ENCODE results near the gene MRC2.

The MRC2 gene

DNA sequence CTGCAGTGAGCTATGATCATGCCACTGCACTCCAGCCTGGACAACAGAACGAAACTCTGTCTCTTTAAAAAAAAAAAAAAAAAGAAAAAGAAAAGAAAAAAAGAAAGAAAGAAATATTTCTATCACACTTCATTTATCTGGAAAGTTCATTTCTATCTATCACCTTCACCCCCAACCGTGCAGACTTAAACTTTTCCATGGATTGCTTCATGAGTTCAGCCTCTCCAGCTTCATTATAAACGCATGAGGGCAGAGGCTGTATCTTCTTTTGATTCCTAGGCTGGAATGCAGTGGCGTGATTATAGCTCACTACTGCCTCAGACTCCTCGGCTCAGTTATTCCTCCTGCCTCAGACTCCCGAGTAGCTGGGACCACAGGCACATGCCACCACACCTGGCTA, 28.2 kb downstream of the MRC2 start:
- peaks cover 15% of the 10 kb centered on the region for H3K4me1 ChIP-seq
- H3K27me3 ChIP-seq, result no peaks in the 10 kb centered on the region
- no peak overlapping the region for H3K4me3 ChIP-seq (ENCODE audit: low read depth, low read length)
- no peaks in the 10 kb centered on the region for H3K36me3 ChIP-seq
- no peaks in the 10 kb centered on the region; the same call in 1 of the 2 replicates for H3K9me3 ChIP-seq
- TF ChIP-seq, protein P1, sequence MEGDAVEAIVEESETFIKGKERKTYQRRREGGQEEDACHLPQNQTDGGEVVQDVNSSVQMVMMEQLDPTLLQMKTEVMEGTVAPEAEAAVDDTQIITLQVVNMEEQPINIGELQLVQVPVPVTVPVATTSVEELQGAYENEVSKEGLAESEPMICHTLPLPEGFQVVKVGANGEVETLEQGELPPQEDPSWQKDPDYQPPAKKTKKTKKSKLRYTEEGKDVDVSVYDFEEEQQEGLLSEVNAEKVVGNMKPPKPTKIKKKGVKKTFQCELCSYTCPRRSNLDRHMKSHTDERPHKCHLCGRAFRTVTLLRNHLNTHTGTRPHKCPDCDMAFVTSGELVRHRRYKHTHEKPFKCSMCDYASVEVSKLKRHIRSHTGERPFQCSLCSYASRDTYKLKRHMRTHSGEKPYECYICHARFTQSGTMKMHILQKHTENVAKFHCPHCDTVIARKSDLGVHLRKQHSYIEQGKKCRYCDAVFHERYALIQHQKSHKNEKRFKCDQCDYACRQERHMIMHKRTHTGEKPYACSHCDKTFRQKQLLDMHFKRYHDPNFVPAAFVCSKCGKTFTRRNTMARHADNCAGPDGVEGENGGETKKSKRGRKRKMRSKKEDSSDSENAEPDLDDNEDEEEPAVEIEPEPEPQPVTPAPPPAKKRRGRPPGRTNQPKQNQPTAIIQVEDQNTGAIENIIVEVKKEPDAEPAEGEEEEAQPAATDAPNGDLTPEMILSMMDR (IDR thresholded peaks at IDR 0.05; ENCODE audit: low read depth, low read length), result no peak
- DNase-seq, result no peak

DNA sequence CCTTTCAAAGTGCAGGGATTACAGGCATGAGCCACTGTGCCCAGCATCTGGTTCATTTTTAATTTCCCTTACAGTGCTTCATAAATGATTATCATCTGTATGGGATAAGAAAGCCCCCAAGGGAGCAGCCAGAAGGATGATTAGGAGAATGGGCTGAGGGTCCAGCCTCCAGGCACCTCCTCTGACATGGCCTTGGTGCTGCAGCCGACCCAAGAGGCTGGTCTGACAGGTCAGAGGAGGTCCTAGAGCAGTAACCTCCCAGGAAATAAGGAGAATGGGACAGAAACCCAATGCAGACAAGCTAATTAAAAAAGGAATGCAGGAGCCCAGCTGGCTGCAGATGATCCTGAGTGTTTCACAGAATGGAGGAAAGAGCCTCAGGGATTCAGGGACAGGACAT, 29.0 kb downstream of the MRC2 start:
- no peaks in the 10 kb centered on the region; the same call in 1 of the 2 replicates for H3K9me3 ChIP-seq
- H3K27me3 ChIP-seq, result no peaks in the 10 kb centered on the region
- TF ChIP-seq, protein P1 (IDR thresholded peaks at IDR 0.05; ENCODE audit: low read depth, low read length), result no peak
- H3K36me3 ChIP-seq, result no peaks in the 10 kb centered on the region
- no peak overlapping the region for H3K4me3 ChIP-seq (ENCODE audit: low read depth, low read length)
- no peak for DNase-seq
- peaks cover 15% of the 10 kb centered on the region for H3K4me1 ChIP-seq

DNA sequence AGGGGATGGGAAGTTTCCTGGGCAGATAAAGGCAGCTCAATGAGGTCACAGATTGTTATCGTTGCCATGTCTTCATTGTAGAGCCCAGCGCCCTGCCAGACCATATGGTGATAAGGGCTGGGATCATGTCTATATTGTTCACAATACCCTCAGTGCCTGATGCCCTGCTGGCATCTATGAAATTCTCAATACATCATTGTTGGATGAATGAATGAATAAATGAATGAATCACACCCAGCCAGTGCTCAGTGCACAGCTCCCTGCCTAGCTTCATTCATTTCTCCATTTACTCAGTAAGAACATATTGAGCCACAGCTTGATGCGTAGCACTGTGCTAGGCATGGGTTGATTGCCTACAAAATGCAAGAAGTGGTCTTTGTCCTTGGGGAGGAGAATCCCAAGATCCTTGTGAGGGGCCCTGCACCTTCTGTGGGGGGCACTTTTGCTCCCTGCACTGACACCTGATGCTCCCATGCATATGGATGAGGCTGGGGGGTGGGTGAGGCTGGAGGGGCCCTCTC, 29.7 kb downstream of the MRC2 start:
- DNase-seq, result no peak
- Histone ChIP-seq H3K36me3 (no peaks in the 10 kb centered on the region), H3K4me1 (peaks cover 15% of the 10 kb centered on the region), H3K27me3 (no peaks in the 10 kb centered on the region), H3K9me3 (no peaks in the 10 kb centered on the region; the same call in 1 of the 2 replicates), H3K4me3 (ENCODE audit: low read depth, low read length) (no peak overlapping the region)
- TF ChIP-seq, protein P1 (IDR thresholded peaks at IDR 0.05; ENCODE audit: low read depth, low read length), result no peak

DNA sequence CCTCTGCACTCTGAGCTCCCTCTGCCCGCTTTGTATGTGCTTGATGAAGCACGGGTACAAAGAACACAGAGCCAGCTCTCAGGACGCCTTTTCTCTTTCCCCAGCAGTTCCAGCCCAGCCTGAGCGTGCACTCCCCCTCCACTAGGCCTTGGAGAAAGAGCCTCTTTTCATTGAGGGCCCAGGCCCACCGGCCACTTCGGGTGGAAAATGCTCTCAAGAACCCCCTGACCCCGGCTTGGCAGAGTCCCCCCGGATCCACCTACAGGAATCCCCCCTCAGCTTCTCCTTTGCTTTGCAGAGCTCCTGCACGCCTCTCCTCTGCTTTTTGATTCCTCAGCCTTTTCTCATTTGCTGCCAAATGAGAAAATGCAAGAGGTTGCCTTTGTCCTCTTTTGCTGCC, 30.2 kb downstream of the MRC2 start:
- Histone ChIP-seq H3K36me3 (no peaks in the 10 kb centered on the region), H3K9me3 (no peaks in the 10 kb centered on the region; the same call in 1 of the 2 replicates), H3K27me3 (no peaks in the 10 kb centered on the region), H3K4me1 (peaks cover 15% of the 10 kb centered on the region), H3K4me3 (ENCODE audit: low read depth, low read length) (no peak overlapping the region)
- TF ChIP-seq, protein P1 (IDR thresholded peaks at IDR 0.05; ENCODE audit: low read depth, low read length), result no peak
- no peak for DNase-seq

DNA sequence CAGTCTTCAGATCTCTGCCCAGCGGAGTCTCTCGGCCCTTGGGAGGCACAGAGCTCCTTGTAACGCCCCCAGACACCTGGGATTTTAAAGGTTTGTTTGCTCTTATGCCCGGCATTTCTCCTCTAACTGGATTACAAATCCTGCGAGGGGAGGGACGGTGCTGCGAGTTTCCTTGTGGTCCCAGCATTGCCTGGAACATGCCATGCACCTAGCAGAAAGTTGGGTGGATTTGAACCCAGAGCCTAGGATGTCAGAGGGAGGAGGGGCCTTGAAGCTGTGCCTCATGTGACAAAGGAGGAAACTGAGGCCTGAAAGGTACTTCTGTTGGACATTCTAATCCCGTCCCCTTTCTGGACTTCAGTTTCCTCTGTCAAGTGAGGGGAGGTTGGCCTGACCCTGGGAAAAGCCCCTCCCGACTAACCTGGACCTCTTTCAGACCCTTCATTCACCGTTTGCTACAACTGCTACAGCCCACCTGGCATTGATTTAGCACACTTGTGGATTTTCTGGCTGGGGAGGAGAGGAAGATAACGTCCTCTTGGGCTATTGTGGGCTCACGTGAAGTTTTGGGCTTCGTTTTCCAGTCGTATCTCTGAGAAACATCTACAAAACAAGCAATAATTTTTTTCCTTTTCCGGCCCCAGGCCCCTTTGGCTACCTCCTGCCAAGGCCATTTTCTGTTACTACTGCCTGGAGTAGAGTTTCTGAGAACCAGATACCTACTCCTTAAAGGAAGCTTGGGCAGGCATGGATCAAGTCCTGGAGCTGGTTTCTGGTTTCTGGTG, 30.9 kb downstream of the MRC2 start:
- Histone ChIP-seq H3K36me3 (no peaks in the 10 kb centered on the region), H3K4me1 (peaks cover 15% of the 10 kb centered on the region)

More for the DNA sequence above, 30.9 kb downstream of the MRC2 start:
- TF ChIP-seq, protein P1 (IDR thresholded peaks at IDR 0.05; ENCODE audit: low read depth, low read length), result no peak
- H3K4me3 ChIP-seq (ENCODE audit: low read depth, low read length), result no peak overlapping the region
- H3K27me3 ChIP-seq, result no peaks in the 10 kb centered on the region
- no peaks in the 10 kb centered on the region; the same call in 1 of the 2 replicates for H3K9me3 ChIP-seq
- no peak for DNase-seq

Measured in BE2C (cell line).